DND-41 (cell line): ENCODE data around the gene LEF1.
A peak's percentile ranks its signal among the peaks of the same experiment; 100 is the strongest.

Experiments
- ATAC-seq: fragments of 200-7000 bp; cut with Tn5 transposase; 3 replicates; pipeline ENCODE4 v1.9.1; 2021; ENCODE audit warnings: low read depth; ENCODE audit not compliant: insufficient read depth
- DNase-seq: peaks from one replicate; pipeline ENCODE4 v3.0.0-alpha.2; 2020
- H2AFZ ChIP-seq: 2 replicates; pipeline ENCODE4 v1.6.0; 2012; ENCODE audit warnings: low read depth, low read length
- H3K27ac ChIP-seq: 2 replicates; pipeline ENCODE4 v1.5.1; 2012; ENCODE audit warnings: low read length, inconsistent platforms
- H3K27me3 ChIP-seq: fragments of 200-600 bp; sonication (generic); 2 replicates; pipeline ENCODE4 v1.6.0; 2012; ENCODE audit warnings: low read length, mild to moderate bottlenecking, inconsistent platforms; ENCODE audit not compliant: insufficient read depth, poor library complexity
- H3K36me3 ChIP-seq: 2 replicates; pipeline ENCODE4 v1.5.1; 2012; ENCODE audit warnings: low read length, inconsistent platforms; ENCODE audit not compliant: insufficient read depth
- H3K4me1 ChIP-seq: 2 replicates; pipeline ENCODE4 v1.5.1; 2012; ENCODE audit warnings: mild to moderate bottlenecking, low read length; ENCODE audit not compliant: insufficient read depth
- H3K4me2 ChIP-seq: 2 replicates; pipeline ENCODE4 v1.6.0; 2012; ENCODE audit warnings: mild to moderate bottlenecking, moderate library complexity, low read length, inconsistent platforms; ENCODE audit not compliant: insufficient read depth
- H3K4me3 ChIP-seq, 2 experiments: fragments of 200-600 bp in 1 of 2; shearing (Covaris generic) in 1 of 2; 2 replicates each; pipeline ENCODE4 v1.5.1; 2012 to 2016; ENCODE audit warnings: inconsistent platforms in 2 of 2, low read length in 2 of 2, mild to moderate bottlenecking in 2 of 2, low read depth in 1 of 2, moderate library complexity in 1 of 2
- H3K79me2 ChIP-seq: 2 replicates; pipeline ENCODE4 v1.6.0; 2012; ENCODE audit warnings: low read length, inconsistent platforms; ENCODE audit not compliant: insufficient read depth
- H3K9ac ChIP-seq: 2 replicates; pipeline ENCODE4 v1.6.0; 2012; ENCODE audit warnings: low read depth, mild to moderate bottlenecking, inconsistent platforms, low read length, moderate library complexity
- H3K9me3 ChIP-seq: 2 replicates; pipeline ENCODE4 v1.5.1; 2012; ENCODE audit warnings: low read length, moderate library complexity, mild to moderate bottlenecking, inconsistent platforms; ENCODE audit not compliant: insufficient read depth, severe bottlenecking
- H4K20me1 ChIP-seq: 2 replicates; pipeline ENCODE4 v1.6.0; 2012; ENCODE audit warnings: low read length; ENCODE audit not compliant: insufficient read depth
- CTCF ChIP-seq: IDR thresholded peaks from 2 replicates; pipeline ENCODE4 v1.5.1; 2012; ENCODE audit warnings: borderline replicate concordance, low read length, moderate library complexity, mild to moderate bottlenecking; ENCODE audit not compliant: poor library complexity, severe bottlenecking; ENCODE audit errors: extremely low read depth
- EZH2 ChIP-seq: IDR thresholded peaks from 3 replicates; pipeline ENCODE4 v1.6.1; 2012; ENCODE audit warnings: borderline replicate concordance, low read depth, mild to moderate bottlenecking, moderate library complexity, low read length, inconsistent platforms; ENCODE audit not compliant: severe bottlenecking

The LEF1 gene

GRCh38 chr4:108141213-108141950 lies 27.4 kb downstream of the LEF1 start:
- Histone ChIP-seq H3K79me2 (peaks cover 100% of the 10 kb centered on the region), H3K9ac (no peak overlapping the region), H2AFZ (no peak overlapping the region), H3K4me3 (no peak overlapping the region), H3K4me1 (peaks cover 74% of the 10 kb centered on the region), H3K9me3 (no peaks in the 10 kb centered on the region), H3K4me2 (peak overlapping the region; percentile 25; the same call in 1 of the 2 replicates), H3K27me3 (no peaks in the 10 kb centered on the region), H4K20me1 (peaks cover 95% of the 10 kb centered on the region), H3K27ac (no peak overlapping the region), H3K36me3 (peaks cover 92% of the 10 kb centered on the region)
- TF ChIP-seq CTCF (no peak), EZH2 (no peak)
- no peak for DNase-seq
- no peak for ATAC-seq

GRCh38 chr4:108140328-108140727 lies 28.4 kb downstream of the LEF1 start:
- Histone ChIP-seq H3K4me1 (peaks cover 73% of the 10 kb centered on the region), H3K9me3 (no peaks in the 10 kb centered on the region), H3K9ac (no peak overlapping the region), H3K4me2 (peak overlapping the region; percentile 25; the same call in 1 of the 2 replicates), H3K27me3 (no peaks in the 10 kb centered on the region), H4K20me1 (peaks cover 96% of the 10 kb centered on the region), H3K79me2 (peaks cover 100% of the 10 kb centered on the region), H3K36me3 (peaks cover 92% of the 10 kb centered on the region), H3K4me3 (no peak overlapping the region), H2AFZ (no peak overlapping the region), H3K27ac (no peak overlapping the region)
- no peak for TF ChIP-seq CTCF
- no peak for TF ChIP-seq EZH2
- ATAC-seq (no peak), DNase-seq (no peak)

- Histone ChIP-seq H3K9me3 (no peaks in the 10 kb centered on the region), H3K4me1 (peaks cover 68% of the 10 kb centered on the region), H3K27ac (no peak overlapping the region), H3K27me3 (no peaks in the 10 kb centered on the region), H3K9ac (no peak overlapping the region), H3K79me2 (peaks cover 100% of the 10 kb centered on the region), H3K4me2 (peak overlapping the region; percentile 7; the same call in 1 of the 2 replicates), H3K4me3 (no peak overlapping the region), H3K36me3 (peaks cover 93% of the 10 kb centered on the region), H4K20me1 (peaks cover 96% of the 10 kb centered on the region), H2AFZ (no peak overlapping the region)
- DNase-seq = no peak
- no peak for TF ChIP-seq EZH2
- TF ChIP-seq CTCF = no peak
- no peak for ATAC-seq
Observed at GRCh38 chr4:108139089-108139488, 29.6 kb downstream of the LEF1 start.
